GM19372 (cell line): ENCODE results near the gene ISOC1.

Experiments used
- ATAC-seq: cut with Tn5 transposase; IDR thresholded peaks from one replicate; pipeline ENCODE4 v1.9.1; 2021; ENCODE audit warnings: mild to moderate bottlenecking, low read depth, moderate library complexity; ENCODE audit not compliant: unreplicated experiment

ISOC1 gene

GRCh38 chr5:129094924-129095899 lies 663 bp downstream of the ISOC1 start:
- ATAC-seq: peak; percentile 49

GRCh38 chr5:129096382-129096991 lies 1.9 kb downstream of the ISOC1 start:
- no peak for ATAC-seq

GRCh38 chr5:129097498-129098296 lies 3.1 kb downstream of the ISOC1 start:
- no peak for ATAC-seq

- no peak for ATAC-seq
Observed at GRCh38 chr5:129098488-129099183, 4.1 kb downstream of the ISOC1 start.

GRCh38 chr5:129099184-129099569 lies 4.6 kb downstream of the ISOC1 start:
- ATAC-seq: no peak

- ATAC-seq: no peak
Observed at GRCh38 chr5:129101794-129102193, 7.2 kb downstream of the ISOC1 start.

GRCh38 chr5:129103397-129103796 lies 8.8 kb downstream of the ISOC1 start:
- no peak for ATAC-seq

- ATAC-seq: no peak
Observed at GRCh38 chr5:129104915-129105455, 10.4 kb downstream of the ISOC1 start.

- ATAC-seq: no peak
Observed at GRCh38 chr5:129107637-129108036, 13.1 kb downstream of the ISOC1 start.

- ATAC-seq: no peak
Observed at GRCh38 chr5:129110742-129111141, 16.2 kb downstream of the ISOC1 start.

GRCh38 chr5:129111351-129111750 lies 16.8 kb downstream of the ISOC1 start:
- no peak for ATAC-seq

GRCh38 chr5:129112295-129112694 lies 17.7 kb downstream of the ISOC1 start:
- no peak for ATAC-seq

GRCh38 chr5:129113867-129114266 lies 19.3 kb downstream of the ISOC1 start:
- ATAC-seq: no peak

GRCh38 chr5:129114539-129115193 lies 20.1 kb downstream of the ISOC1 start:
- ATAC-seq: no peak

GRCh38 chr5:129115680-129116079 lies 21.1 kb downstream of the ISOC1 start:
- ATAC-seq: no peak

- ATAC-seq: no peak
Observed at GRCh38 chr5:129116797-129117196, 22.2 kb downstream of the ISOC1 start.

- ATAC-seq: no peak
Observed at GRCh38 chr5:129118405-129118804, 23.9 kb downstream of the ISOC1 start.

- ATAC-seq: no peak
Observed at GRCh38 chr5:129118826-129119225, 24.3 kb downstream of the ISOC1 start.

GRCh38 chr5:129120158-129120581 lies 25.6 kb downstream of the ISOC1 start:
- no peak for ATAC-seq

GRCh38 chr5:129122560-129122959 lies 28.0 kb downstream of the ISOC1 start:
- no peak for ATAC-seq
